GM19099 (cell line): ENCODE results near the gene ZNF524.

ENCODE experiments used
- POLR2A ChIP-seq: IDR thresholded peaks from 3 replicates; pipeline ENCODE4 v1.6.1; 2011; ENCODE audit warnings: low read depth; ENCODE audit not compliant: insufficient read length; ENCODE audit errors: extremely low read depth

ZNF524 gene

DNA sequence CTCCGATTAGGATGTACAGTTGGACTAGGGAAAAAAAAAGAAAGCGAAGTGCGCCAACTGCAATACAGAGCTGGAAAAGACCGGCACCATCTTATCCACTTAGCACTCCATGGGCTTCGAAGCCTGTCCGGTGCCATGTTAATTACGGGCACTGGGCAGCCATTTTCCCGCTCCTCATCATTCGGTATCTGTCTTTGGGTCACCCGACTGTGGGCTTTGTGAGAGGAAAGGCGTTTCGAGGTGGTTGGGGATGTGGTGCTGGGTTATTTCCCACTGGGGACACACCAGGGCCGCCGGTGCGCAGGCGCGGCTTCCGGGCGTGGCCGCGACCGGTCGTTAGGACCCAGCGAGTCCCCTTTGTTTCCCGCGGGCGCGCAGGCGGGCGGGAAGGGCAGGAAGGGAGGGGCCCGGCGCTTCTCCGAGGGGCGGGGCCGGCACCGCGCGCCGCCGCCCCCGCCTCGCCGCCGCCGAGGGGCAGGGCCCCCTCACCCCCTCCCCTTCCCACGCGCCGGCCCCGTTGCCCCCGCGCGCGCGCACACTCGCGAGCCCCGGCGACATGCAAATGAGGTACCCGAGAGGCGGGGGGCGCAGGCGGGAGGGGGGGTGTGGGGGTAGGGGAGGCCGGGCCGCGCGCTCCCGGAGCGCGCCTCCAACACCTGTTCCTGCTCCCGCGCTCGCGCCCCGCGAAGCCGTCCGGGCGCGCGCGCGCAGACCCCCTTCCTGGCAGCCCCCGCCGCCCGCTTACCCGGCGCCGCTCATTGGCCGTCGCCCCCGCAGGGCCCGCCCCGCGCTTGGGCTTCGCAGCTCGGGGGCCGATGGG is at the start of gene ZNF524:
Gene ZNF524, plus strand, starts transcription at position 447 of the 820 bp plus-strand sequence. CDS start 1,825 bp downstream, outside the sequence.
- TF ChIP-seq POLR2A = peak; percentile 24

- no peak for TF ChIP-seq POLR2A
Measured at GRCh38 chr19:55550321-55550650, 49.8 kb upstream of the ZNF524 start.

DNA sequence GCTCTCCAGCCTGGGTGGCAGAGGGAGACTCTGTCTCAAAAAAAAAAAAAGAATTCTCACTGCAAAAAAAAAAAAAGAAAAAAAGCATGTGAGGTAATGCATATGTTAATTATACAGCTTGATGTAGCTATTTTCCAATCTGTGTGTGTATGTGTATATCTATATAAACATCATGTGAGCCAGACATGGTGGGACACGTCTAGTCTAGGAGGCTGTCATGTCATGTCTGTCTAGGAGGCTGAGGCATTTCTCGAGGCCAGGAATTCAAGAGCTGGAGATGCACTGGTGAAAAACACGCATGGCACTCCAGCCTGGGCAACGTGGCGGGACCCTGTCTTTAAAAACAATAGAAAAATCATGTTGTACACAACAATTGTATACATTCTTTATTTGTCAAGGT is 47.9 kb upstream of the ZNF524 start:
- TF ChIP-seq POLR2A = no peak

- no peak for TF ChIP-seq POLR2A
Measured at GRCh38 chr19:55552620-55553019, 47.5 kb upstream of the ZNF524 start.

DNA sequence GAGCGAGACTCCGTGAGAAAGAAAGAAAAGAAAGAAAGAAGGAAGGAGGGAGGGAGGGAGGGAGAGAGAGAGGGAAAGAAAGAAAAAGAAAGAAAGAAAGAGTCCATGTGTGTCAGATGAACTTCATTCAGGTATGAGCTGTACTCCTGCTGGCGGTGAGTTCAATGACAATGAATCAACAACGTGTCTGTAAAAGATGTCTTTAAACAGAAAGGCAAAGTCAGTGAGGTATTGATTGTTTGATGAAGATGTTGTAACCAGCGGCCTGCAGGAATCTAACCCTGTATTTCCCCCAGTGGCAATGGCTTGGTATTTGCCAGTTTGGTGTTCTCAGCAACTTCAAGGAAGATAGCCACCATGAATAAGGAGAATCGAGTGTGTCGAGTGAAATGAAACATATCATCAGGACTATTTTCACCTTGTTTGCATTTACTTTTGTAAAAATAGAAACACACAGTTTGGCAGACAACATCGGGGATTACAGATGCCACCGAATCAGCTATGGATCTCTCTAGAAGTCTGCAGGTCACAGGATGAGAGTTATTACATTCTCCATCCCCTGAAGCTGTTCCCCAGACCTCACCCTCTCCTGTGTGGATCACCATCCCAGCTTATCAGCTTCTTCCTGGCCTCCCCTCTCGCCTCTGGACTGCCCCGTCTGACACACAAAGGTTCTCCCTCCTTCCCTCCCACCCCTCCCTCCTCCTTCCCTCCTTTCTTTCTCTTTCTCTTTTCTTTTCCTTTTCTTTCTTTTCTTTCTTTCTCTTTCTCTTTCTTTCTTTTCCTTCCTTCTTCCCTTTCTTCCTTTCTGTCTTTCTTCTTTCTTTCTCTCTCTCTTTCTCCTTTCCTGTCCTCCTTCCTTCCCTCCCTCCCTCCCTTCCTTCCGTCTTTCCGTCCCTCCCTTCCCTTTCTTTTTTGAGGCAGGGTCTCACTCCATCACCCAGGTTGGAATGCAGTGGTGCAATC is 46.6 kb upstream of the ZNF524 start:
- no peak for TF ChIP-seq POLR2A

DNA sequence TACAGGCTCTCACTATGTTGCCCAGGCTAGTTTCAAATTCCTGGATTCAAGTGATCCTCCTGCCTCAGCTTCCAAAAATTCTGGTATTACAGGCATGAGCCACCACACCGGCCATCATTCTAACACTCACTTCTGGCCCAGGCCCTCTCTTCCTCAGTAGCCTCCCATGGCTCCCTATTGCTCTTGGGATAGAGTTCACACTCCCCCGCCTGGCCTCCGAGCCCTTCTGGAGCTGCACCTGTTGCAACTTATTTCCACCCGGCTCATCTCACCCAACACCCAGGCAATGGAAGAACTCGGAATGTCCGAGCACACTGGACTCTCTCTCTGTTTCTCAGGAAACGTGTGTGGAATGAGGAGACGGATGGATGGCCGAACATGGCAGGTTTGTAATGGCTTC is 45.8 kb upstream of the ZNF524 start:
- no peak for TF ChIP-seq POLR2A

GRCh38 chr19:55554741-55555152 is 45.3 kb upstream of the ZNF524 start:
- no peak for TF ChIP-seq POLR2A

DNA sequence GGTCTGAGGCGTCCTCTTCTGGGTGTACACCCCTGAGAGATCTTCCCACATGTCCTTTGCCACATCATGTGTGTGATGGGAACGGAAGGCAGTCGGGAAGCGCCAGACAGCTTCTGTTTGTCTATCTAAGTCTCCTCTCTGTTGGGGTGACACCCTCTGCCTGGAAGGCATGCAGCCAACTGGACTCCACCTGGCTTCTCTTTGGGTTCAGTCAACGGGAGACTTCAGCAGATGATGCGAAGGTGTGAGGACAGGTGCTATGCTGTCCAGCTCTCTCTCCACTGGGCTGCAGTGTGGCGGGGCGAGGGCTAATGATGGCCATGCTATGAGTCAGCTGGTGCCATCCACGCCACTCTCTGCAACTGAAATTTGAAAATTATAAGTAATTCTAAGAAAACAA is 40.4 kb upstream of the ZNF524 start:
- TF ChIP-seq POLR2A = no peak

- TF ChIP-seq POLR2A = no peak
Measured at GRCh38 chr19:55563261-55563690, 36.8 kb upstream of the ZNF524 start.

GRCh38 chr19:55566823-55567222 is 33.3 kb upstream of the ZNF524 start:
- TF ChIP-seq POLR2A = no peak

DNA sequence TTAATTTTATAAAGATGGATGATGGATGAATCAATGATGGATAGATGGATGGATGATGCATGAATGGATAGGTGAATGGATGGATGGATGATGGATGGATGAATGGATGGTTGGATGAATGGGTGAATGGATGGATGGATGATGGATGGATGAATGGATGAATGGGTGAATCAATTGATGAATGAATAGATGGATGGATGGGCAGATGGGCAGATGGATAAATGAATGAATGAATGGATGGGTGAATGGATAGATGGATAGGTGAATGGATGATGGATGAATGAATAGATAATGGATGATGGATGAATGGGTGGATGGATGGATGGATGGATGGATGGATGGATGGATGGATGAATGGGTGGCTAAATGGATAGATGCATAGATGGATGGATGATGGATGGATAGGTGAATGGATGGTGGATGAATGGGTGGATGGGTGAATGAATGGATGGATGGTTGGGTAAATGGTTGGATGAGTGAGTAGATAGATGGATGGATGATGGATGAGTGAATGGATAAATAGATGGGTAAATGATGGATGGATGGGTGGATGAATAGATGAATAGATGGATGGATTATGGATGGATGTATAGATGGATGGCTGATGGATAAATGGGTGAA is 32.3 kb upstream of the ZNF524 start:
- no peak for TF ChIP-seq POLR2A

DNA sequence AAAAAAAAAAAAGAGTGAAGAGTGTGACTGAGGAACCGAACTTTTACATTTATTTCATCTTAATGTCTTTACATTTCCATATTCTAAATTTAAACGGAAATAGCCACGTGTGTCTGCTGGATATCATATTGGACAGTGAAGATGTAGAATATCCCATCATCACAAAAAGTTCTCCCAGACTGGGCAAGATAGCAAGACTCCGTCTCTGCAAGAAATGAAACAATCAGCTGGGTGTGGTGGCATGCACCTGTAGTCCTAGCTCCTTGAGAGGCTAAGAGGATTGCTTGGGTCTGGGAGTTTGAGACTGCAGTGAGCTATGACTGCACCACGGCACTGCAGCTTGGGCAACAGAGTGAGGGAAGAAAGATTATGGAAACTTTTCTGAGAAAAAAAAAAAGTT is 23.3 kb upstream of the ZNF524 start:
- TF ChIP-seq POLR2A = no peak

- no peak for TF ChIP-seq POLR2A
Measured at GRCh38 chr19:55578031-55578760, 21.9 kb upstream of the ZNF524 start.
